Stimulated activated CD8-positive, alpha-beta memory T cell treated with anti-CD3 and anti-CD28 coated beads, Interleukin-15, amount 100 ng/mL, for 48 hours (primary cell): ENCODE data around the gene METTL22.

ENCODE experiments used
- DNase-seq, 2 donors: peaks; one replicate each; pipeline ENCODE4 v3.0.0-alpha.2; 2020; ENCODE audit warnings: low read depth in 2 of 2

The METTL22 gene, protein sequence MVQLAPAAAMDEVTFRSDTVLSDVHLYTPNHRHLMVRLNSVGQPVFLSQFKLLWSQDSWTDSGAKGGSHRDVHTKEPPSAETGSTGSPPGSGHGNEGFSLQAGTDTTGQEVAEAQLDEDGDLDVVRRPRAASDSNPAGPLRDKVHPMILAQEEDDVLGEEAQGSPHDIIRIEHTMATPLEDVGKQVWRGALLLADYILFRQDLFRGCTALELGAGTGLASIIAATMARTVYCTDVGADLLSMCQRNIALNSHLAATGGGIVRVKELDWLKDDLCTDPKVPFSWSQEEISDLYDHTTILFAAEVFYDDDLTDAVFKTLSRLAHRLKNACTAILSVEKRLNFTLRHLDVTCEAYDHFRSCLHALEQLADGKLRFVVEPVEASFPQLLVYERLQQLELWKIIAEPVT

DNA sequence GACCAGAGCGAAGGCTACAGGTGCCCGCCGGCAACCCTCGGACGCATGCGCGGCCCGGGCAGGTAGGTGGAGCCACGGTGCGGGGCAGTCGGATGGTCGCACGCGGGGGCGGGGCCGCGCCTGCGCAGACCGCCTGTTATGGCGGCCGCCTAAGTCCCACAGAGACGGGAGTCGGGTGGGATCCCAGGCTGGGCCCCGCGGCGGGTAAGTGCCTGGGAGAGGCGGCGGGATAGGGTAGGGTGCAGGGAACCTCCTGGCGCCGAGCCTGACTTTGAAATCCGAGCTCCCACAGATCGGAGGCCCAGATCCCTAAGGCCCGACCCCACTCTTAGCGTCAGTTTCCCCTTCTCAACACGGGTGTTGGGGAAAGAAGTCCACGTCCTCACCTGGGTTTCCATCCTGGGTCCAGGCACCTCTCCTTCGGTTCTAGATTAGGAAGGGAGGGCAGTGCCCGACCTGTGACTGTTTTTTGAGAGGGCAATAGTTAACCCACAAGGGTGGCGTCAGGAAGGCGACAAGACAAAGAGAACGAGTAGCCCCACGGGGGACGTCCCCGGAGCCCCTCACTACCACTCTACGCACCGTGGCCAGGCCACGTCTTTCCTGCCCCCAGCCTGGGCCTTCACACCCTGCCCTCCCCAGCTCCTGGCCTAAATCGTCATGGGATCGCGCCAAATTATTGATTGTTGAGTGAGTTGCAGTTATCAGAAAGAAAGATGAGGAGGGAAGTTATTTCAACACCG lies at the start of gene METTL22:
METTL22 (plus strand) TSS at position 127 of the 743 bp plus-strand sequence. CDS start 3,968 bp downstream, outside the sequence.
- peak; percentile 87 to 89 for DNase-seq

DNA sequence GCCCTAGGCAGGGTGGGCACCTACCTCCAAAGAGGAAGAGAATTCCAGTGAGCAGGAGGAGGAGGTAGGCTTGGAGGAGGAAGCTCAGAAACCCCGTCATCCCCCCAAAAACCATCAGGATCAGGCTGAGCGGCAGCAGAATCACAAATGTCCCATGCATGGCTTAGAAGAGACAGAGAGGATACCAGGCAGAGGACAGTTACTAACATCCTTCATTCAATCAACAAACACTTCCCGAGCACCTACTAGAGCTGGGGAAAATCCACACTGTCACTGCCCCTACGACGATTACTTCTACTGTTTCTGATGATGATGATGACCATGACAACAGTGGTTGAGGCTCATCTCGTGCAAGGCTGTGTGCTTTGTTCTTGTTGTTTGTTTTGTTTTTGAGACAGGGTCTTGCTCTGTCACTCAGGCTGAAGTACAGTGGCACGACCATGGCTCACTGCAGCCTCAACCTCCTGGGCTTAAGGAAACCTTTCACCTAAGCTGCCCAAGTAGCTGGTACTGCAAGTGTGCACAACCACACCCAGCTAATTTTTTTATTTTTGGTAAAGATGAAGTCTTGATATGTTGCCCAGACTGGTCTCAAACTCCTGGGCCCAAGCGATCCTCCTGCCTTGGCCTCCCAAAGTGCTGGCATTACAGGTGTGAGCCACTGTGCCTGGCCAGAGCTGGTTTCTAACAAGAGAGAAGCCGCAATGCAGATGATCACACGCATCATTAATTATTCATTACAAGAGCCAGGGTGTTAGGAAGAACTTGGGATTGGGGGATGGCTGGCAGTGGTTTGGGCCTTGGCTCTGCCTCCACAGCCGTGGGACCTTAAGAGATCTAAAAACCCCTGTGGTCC lies 49.2 kb upstream of the METTL22 start:
- DNase-seq: no peak

DNA sequence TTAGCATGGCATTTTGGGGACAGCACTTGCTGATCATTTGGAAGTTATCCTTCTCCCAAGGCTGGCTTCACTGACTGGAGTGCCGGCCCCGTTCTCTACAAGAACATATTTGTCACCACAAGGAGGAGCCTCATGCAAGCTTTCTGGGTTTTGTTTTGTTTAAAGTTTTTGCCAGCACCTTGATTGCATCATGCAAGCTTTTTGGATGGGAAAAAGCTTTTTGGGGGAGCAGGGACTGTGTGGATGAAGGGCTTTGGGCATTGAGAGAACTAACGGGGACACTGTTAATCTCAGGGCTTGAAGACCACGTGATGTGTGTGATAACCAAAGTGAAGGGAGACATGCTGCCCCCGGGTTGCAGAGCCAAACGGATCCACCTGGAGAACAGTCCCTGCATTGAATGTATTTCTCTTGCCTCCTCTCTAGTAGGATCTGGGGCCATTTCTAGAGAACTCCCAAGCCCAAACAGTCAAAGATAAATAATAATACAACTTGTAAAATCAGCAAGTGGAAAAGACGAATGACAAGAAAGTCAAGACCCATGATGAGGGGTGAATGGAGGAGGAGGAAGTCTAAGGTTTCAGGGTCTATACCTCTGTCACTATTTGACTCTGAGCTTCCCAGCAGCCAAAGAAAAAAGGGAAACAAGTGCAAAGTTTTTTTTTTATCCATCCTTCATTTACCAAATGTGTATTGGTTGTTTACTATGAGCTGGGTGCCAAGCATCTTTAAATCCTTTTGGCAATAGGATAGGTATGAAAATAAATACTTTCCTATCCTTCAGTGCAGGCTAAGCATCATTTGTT lies 48.4 kb upstream of the METTL22 start:
- DNase-seq: no peak

DNA sequence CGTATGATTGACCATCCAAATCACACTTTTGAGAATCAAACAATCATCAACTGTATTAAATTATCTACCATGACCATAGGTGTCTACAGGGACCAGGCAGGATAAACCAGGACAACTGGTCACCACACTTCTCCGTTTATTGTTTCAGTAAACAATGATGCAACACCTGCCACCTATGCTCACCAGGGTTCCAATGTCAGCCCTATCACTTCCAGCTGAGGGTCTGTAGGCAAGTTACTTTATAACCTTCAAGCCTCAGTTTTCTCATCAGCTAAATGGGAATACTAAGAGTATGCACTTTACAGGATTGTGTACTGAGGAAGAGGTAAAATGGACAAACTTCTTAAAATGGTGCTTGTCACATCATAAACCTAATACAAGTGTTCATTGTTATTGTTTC lies 46.1 kb upstream of the METTL22 start:
- no peak for DNase-seq

DNA sequence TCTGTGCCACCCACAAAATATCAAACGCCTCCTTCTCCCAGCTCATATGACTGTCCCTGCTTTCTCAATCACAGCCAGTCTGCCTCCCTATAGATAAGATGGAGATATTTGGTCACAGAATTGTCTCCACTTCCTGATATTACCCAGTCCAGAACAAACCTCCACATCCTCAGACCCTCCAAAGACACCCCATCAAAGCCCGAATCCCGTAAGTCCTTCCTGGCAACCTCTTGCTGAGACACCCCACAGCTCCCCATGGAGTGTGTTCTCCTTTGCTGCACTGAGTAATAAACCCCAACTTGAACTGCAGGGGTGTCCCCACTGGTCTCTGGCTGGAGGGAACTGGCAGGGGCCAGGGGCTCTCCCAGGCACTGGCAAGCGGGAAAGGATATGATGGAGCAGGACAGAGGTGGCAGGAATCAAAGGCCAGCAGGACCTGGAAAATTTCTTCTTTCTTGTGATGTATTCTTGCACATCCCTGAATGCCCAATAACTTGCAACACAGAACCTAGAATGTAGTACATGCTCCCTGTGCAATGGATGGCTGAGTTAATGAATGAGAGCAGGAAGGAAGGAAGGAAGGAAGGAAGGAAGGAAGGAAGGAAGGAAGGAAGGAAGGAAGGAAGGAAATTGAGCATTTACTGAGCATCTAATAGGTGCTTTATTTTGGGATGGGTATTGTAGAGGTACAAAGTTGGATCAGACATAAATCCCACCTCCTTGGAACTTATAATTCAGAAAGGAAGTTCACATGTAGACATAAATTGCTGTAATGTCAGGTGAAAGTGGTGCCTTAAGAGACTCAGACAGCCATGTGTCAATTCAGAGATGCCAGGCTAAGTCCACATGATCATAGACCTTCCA lies 45.1 kb upstream of the METTL22 start:
- no peak for DNase-seq

DNA sequence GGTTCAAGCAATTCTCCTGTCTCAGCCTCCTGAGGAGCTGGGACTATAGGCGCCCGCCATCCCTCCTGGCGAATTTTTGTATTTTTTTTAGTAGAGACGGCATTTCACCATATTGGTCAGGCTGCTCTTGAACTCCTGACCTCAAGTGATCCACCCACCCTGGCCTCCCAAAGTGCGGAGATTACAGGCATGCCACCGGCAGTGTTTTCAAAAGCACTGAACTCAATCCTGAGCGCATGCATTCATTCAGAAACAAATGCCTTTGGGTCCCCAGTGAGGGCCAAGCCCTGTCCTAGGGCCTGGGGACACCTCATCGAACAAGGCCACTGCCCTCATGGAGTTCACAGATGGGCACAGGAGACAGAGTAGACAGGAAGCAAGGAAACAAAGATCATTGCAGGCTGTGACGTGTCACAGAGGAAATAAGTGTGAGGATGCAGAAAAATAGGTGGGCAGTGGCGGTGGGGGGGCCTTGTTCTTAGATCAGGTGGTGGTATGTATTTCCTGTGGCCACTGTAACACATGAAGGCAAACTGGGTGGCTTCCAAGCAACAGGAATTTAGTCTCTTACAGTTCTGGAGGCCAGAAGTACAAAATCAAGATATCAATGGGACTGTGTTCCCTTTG lies 43.7 kb upstream of the METTL22 start:
- DNase-seq: no peak

DNA sequence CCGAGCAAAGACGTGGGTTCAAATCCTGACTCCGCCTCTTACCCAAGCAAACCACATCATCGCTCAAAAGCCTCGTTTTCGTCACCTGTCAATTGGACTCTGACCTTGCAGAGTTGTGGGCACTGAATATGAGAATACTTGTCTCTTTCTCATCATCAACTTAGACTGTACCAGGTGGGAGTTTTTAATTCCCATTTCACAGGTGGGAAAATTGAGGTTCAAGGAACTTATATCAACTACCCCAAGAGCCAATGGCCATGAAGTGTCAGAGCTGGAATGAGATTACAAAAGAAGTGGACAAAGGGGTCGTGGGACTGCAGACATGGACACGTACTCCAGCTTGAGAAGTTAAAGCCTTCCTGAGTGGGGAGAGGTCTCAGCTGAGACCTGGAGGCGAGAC lies 41.9 kb upstream of the METTL22 start:
- DNase-seq: no peak

DNA sequence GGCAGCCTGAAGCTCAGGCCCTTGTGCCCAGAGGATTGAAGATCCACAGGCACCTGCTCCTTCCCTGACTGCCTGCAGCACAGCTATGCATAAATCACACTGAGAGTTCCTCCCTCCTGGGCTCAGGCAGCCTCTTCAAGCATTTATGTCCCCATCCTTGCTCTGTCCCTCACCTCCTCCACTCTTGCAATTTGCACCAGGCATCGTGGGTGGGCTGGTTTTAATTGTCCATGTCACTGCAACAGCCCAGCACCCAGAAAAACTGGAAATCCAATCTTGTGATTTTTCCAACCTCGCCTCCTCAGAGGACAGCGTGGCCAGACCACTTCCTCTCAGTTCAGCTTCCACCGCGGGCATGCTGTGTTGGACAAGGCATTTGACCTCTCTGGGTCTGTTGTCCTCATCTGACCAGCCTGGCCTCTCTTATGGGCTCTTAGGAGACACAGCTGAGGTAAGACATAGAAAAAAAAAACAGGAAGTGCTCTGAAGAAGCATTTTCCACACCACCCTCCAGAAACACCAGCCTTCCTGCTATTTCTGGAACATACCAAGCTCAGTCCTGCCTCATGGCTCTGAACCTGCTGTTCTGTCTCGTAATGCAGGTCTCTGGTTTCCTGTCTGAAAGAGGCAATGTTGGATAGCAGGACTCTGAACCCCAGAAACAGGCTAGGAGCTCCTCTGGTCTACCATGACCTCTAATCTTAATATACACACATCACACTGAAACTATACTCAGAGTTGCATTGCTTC lies 39.5 kb upstream of the METTL22 start:
- DNase-seq: no peak

DNA sequence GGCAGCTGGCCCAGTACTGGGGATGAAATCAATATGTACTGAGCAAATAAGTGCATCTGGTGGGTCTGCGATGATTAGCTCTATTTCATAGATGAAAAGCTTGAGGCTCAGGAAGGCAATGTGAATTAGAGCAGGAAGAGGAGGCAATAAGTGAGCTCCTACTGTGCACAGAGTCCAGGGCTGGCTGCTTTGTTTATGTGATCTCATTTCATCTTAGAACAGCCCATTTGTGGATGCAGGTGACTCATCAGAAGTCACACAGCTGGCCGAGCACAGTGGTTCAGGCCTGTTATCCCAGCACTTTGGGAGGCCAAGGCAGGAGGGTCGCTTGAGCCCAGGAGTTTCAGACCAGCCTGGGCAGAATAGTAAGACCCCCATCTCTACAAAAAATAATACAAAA lies 38.3 kb upstream of the METTL22 start:
- no peak for DNase-seq

DNA sequence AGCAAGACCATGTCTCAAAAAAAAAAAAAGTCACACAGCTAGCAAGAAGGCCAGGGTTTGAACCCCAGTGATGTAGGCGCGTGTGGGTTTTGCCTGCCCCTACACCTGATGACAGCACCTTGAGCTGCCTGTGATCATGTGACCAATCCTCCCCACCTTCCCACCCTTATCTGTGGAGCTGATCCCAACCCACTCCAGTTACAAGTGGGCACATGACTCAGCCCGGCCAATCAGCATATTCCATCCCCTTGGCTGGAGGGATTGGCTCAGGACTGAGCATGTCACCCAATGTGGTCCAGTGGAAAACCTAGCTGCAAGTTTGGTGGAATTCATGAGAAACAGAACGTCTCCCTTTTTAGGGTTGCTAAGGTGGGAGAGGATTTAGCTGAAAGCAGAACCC lies 37.8 kb upstream of the METTL22 start:
- no peak for DNase-seq

DNA sequence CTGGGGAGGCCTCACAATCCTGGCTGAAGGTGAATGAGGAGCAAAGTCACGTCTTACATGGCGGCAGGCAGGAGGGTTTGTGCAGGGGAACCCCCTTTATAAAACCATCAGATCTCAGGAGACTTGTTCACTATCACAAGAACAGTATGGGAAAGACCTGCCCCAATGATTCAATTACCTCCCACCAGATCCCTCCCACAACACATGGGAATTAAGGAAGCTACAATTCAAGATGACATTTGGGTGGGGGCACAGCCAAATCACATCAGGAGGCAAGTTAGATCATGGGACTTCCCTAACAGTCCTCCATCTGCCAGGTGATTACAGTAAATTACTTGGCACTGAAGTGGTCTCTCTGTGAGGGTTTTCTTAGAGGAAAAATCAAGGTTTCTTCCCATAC lies 36.5 kb upstream of the METTL22 start:
- no peak for DNase-seq

DNA sequence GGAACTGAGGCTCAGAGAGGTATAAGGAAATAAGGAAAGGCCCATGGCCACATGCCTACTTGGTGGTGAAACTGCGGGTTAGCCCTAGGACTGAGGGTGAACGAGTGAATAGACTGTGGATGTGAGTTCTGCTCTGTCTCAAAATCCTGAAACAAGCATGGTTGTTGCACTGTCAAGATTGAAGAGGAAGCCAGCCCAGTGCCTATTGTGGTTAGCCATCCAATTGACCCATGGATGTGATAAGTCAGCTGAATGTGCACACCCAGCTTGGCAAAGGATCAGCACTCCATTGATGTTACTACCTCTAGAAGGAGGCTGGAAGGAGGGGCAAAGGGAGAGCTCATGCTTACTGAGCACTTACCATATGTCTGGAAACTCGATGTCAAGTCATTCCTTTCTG lies 35.6 kb upstream of the METTL22 start:
- DNase-seq: no peak

DNA sequence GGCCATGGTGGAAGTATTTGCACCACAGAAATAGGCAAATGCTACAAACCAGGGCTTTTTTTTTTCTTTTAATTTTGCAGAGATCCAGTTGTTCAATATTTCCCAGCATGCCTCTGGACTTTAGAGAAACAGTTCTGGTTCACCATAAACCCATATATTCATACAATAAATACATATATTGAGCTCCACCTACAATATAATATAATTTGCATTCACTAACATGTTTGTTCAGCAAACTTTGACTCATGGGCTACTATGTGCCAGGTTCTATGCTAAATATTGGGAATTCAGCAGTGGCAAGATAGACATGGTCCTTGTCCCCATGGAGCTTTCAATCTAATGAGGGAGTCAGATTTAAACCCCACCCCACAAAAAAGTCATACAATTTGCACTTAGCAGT lies 34.4 kb upstream of the METTL22 start:
- no peak for DNase-seq

DNA sequence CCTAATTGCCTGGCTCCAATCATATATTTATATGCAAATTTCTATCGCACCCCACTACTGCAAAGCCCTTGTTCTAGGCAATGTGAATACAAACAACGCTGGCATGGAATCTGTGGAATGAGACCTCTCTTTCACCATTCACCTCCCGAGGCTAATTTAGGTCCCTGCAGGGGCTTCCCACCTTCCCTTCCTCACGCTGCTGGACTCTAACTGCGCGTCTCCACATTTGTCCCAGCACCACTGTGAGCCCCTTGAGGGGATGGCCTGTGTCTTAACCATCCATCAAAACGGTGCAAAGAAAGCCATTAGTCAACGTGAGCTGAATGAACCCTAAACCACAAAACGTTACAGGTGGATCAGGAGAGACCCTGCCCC lies 32.8 kb upstream of the METTL22 start:
- no peak for DNase-seq

DNA sequence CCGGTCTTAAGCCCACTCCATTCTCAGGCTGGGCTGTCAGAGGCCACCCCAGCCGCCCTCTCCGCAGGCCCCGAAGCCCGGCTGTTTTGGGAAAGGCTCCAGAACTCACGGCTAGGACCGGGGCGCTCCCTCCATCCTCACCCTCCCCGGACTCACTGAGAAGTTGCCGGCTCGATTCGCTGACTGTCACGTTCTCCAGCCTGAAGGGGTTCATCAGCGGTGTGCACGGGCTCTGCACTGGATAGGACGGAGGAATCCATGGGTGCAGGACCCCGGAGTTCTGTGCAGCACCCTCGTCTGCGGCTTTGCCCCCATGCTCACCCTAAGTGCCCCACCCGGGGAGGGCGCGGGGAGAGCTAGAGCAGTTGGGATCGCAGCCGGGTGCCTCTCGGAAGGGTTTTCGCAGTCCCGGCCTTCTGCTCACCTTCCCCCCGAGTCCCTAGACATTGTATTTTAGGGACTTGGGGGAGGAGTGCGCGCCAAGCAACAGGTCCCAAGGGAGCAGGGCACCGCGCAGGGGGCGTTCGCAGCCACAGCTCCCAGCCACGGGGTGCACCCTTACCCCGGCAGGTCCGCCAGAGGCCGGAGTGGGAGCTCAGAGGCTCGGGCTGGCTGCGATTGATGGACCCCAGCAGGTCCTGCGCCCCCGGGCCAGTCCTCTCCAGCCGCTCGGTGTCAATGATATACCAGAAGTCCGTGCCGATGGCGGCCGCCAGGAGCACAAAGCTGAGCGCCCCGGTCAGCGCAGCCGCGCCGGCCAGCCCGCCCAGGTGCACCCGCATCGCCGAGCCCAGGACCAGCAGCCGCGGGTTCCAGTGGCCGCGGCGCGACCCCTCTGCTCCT lies 32.2 kb upstream of the METTL22 start:
- no peak for DNase-seq

DNA sequence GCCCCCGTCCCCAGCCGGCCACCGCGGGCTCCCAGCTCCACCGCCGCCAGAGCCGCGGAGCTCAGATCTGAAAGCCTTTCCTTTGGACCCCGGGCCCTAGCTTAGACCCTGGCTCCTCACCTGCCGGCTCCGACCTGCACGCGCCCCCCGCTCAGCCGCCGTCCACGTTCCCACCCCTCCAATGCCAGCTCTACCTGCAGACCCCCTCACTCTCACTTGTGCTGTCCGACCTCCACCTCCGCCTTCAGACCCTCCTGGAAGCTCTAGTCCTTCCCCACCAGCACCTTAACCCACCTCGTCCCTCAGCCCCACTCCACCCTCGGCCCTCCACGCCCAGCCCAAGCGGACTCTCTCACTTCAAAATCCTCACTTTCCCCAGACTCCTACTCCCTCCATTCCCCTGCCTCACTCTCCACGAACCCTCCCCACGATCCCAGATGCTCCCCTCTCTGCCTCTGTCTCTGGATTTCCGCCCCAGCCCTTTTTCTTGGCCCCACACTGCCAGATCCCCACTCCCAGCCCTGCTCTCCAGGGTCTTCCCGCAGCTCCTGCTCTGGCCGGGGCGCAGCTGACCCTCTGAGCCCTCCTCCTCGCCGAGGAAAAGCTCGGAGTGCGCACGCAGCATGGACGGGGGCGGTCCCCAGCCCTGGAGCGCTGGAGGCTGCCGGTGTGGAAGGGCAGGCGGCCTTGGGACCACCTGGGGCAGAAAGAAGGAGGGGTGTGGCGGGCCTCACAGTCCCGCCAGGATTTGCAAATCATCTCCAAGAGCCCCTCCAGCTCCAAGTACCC lies 31.4 kb upstream of the METTL22 start, which contains the start of gene TMEM114:
TMEM114 (minus strand) TSS at position 612 of the 789 bp plus-strand sequence. CDS start 673 bp downstream, outside the sequence.
- no peak for DNase-seq

DNA sequence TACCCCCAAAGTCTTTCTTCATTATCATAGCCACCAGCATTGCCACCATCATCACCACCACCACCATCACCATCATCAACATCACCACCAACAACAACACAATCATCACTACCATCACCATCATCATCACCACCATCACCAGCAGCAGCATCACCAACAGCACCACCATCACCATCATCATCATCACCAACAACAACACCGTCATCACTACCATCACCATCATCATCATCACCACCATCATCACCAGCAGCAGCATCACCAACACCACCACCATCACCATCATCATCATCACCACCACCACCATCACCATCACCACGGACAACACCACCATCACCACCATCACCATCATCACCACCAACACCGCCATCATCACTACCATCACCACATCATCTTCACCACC lies 30.7 kb upstream of the METTL22 start:
- DNase-seq: no peak
